HG02870 (cell line): ENCODE measurements around the gene FXYD4.
"Not testable (repeated sequence)": the region's sequence is repeated elsewhere in the genome, so short reads cannot be mapped to it uniquely, and the experiment has no call there.

Source experiments
- ATAC-seq: cut with Tn5 transposase; IDR thresholded peaks from one replicate; pipeline ENCODE4 v1.9.1; 2021; ENCODE audit warnings: mild to moderate bottlenecking, moderate library complexity; ENCODE audit not compliant: unreplicated experiment

FXYD4 gene

GRCh38 chr10:43371418-43371817, at the start of gene FXYD4:
FXYD4 (plus strand) TSS chr10:43371636; CDS start chr10:43373747, 2,111 bp downstream.
- no peak for ATAC-seq

- no peak for ATAC-seq
Measured at GRCh38 chr10:43322331-43322730, 49.1 kb upstream of the FXYD4 start.

GRCh38 chr10:43322769-43323168, 48.7 kb upstream of the FXYD4 start:
- no peak for ATAC-seq

- ATAC-seq, result no peak
Measured at GRCh38 chr10:43323245-43323644, 48.2 kb upstream of the FXYD4 start.

- ATAC-seq, result no peak
Measured at GRCh38 chr10:43324876-43325275, 46.6 kb upstream of the FXYD4 start.

GRCh38 chr10:43327171-43327570, 44.3 kb upstream of the FXYD4 start:
- ATAC-seq, result no peak

- no peak for ATAC-seq
Measured at GRCh38 chr10:43327986-43328385, 43.5 kb upstream of the FXYD4 start.

GRCh38 chr10:43328810-43329209, 42.6 kb upstream of the FXYD4 start:
- ATAC-seq, result not testable (repeated sequence)

GRCh38 chr10:43329246-43329885, 42.1 kb upstream of the FXYD4 start:
- ATAC-seq, result not testable (repeated sequence)

- not testable (repeated sequence) for ATAC-seq
Measured at GRCh38 chr10:43330049-43330823, 41.2 kb upstream of the FXYD4 start.

- ATAC-seq, result not testable (repeated sequence)
Measured at GRCh38 chr10:43330824-43331127, 40.7 kb upstream of the FXYD4 start.

GRCh38 chr10:43333653-43334052, 37.8 kb upstream of the FXYD4 start:
- no peak for ATAC-seq

- no peak for ATAC-seq
Measured at GRCh38 chr10:43336061-43336460, 35.4 kb upstream of the FXYD4 start.

- no peak for ATAC-seq
Measured at GRCh38 chr10:43336641-43337318, 34.7 kb upstream of the FXYD4 start.

GRCh38 chr10:43337536-43337935, 33.9 kb upstream of the FXYD4 start:
- not testable (repeated sequence) for ATAC-seq

GRCh38 chr10:43338117-43338516, 33.3 kb upstream of the FXYD4 start:
- ATAC-seq, result no peak

- ATAC-seq, result no peak
Measured at GRCh38 chr10:43339136-43339535, 32.3 kb upstream of the FXYD4 start.

GRCh38 chr10:43340101-43340500, 31.3 kb upstream of the FXYD4 start:
- ATAC-seq, result no peak

- no peak for ATAC-seq
Measured at GRCh38 chr10:43340619-43341018, 30.8 kb upstream of the FXYD4 start.

- ATAC-seq, result no peak
Measured at GRCh38 chr10:43341450-43341849, 30.0 kb upstream of the FXYD4 start.

- ATAC-seq, result no peak
Measured at GRCh38 chr10:43342279-43343125, 28.9 kb upstream of the FXYD4 start.
